Panc1 (cell line): Measurements from ENCODE around the gene KLHL3. TPM values are rescaled to one million over a fixed set of nuclear protein-coding genes. Genes with fewer than 3 reads are reported as not detected.

Experiments used
- ATAC-seq: fragments of 200-7000 bp; cut with Tn5 transposase; 2 replicates; pipeline ENCODE4 v1.9.1; 2020; ENCODE audit warnings: mild to moderate bottlenecking, moderate library complexity
- BruUV-seq: library from RNA; stranded (reverse); fragments of 400-500 nt; replicated peaks from 2 replicates; lab custom pipeline; 2021; lab: Mats Ljungman, UMichigan
- CTCF ChIA-PET: fragments of 300-600 bp; sonication (Branson Sonifier 250); formaldehyde crosslinking; loops from one replicate; lab custom pipeline; 2022; ENCODE audit warnings: antibody characterized with exemption; lab: Charles Lee
- POLR2A ChIA-PET: fragments of 300-600 bp; sonication (Branson Sonifier 250); formaldehyde crosslinking; loops from one replicate; lab custom pipeline; 2022; ENCODE audit warnings: antibody characterized with exemption; lab: Charles Lee
- DNase-seq: peaks from one replicate; pipeline ENCODE4 v3.0.0-alpha.2; 2010; ENCODE audit warnings: low read depth, low spot score
- H3K27ac ChIP-seq: 2 replicates; pipeline ENCODE4 v1.5.1; 2011; ENCODE audit warnings: mild to moderate bottlenecking, low read length, inconsistent platforms
- H3K27me3 ChIP-seq: fragments of 200-500 bp; sonication (Bioruptor generic); 2 replicates; pipeline ENCODE4 v1.6.0; 2014; ENCODE audit warnings: low read length, inconsistent platforms; ENCODE audit not compliant: control insufficient read depth, insufficient read depth
- H3K36me3 ChIP-seq: fragments of 200-500 bp; sonication (Bioruptor generic); 2 replicates; pipeline ENCODE4 v1.5.1; 2014; ENCODE audit warnings: inconsistent platforms, mild to moderate bottlenecking, low read length, moderate library complexity; ENCODE audit not compliant: control insufficient read depth, insufficient read depth
- H3K4me1 ChIP-seq: 2 replicates; pipeline ENCODE4 v1.5.1; 2011; ENCODE audit warnings: inconsistent platforms, mild to moderate bottlenecking, low read length, moderate library complexity; ENCODE audit not compliant: control insufficient read depth, insufficient read depth
- H3K4me3 ChIP-seq, 2 experiments: 2 replicates each; pipeline ENCODE4 v1.5.1; 2011 to 2012; ENCODE audit warnings: low read depth in 2 of 2, low read length in 2 of 2, mild to moderate bottlenecking in 2 of 2, inconsistent platforms in 1 of 2, moderate library complexity in 1 of 2
- H3K9me3 ChIP-seq: fragments of 200-500 bp; sonication (Bioruptor generic); 2 replicates; pipeline ENCODE4 v1.5.1; 2014; ENCODE audit warnings: low read depth, mild to moderate bottlenecking, inconsistent platforms, low read length, moderate library complexity; ENCODE audit not compliant: control insufficient read depth, insufficient read depth
- POLR2AphosphoS5 ChIP-seq: IDR thresholded peaks from 2 replicates; pipeline ENCODE4 v1.6.1; 2012; ENCODE audit warnings: mild to moderate bottlenecking, low read depth, low read length, moderate library complexity
- SIN3A ChIP-seq: IDR thresholded peaks from 2 replicates; pipeline ENCODE4 v1.6.1; 2012; ENCODE audit warnings: low read depth, mild to moderate bottlenecking, low read length, moderate library complexity, borderline replicate concordance; ENCODE audit not compliant: insufficient read depth
- TCF7L2 ChIP-seq: IDR thresholded peaks from 2 replicates; pipeline ENCODE4 v1.6.1; 2011; ENCODE audit warnings: mild to moderate bottlenecking, low read depth, low read length, inconsistent platforms
- in situ Hi-C: cut with HindIII; loops from 2 replicates; pipeline ENCODE4 v1.10.0; 2016; ENCODE audit warnings: low sequenced_read_pairs, low pct_unique_long_range_greater_than_20kb
- intact Hi-C: fragments of 100-400 bp; cut with micrococcal nuclease; formaldehyde crosslinking; loops from one replicate; pipeline ENCODE4 v1.10.0; 2022; ENCODE audit not compliant: unreplicated experiment
- total RNA-seq: library from RNA; stranded (reverse); gene quantifications from one replicate; pipeline ENCODE4 v1.2.1, GENCODE V29; 2021; ENCODE audit not compliant: unreplicated experiment
- TF ChIP-seq, protein P1 (sequence below): fragments of 450-650 bp; IDR thresholded peaks from 2 replicates; pipeline ENCODE4 v1.5.1; 2017; ENCODE audit warnings: mild to moderate bottlenecking
- TF ChIP-seq, protein P2 (sequence below), 2 experiments: IDR thresholded peaks; 2 replicates each; pipeline ENCODE4 v1.6.1; 2011 to 2012; ENCODE audit warnings: low read depth in 2 of 2, control low read depth in 1 of 2, low read length in 1 of 2, mild to moderate bottlenecking in 1 of 2, moderate library complexity in 1 of 2; ENCODE audit not compliant: insufficient read depth in 1 of 2

KLHL3 gene
- total RNA-seq, 1 experiment from 2014 or later: 1.9 TPM

GRCh38 chr5:137666461-137666850 is 69.4 kb downstream of the KLHL3 start:
- no peak for TF ChIP-seq SIN3A
- TF ChIP-seq, protein P1, sequence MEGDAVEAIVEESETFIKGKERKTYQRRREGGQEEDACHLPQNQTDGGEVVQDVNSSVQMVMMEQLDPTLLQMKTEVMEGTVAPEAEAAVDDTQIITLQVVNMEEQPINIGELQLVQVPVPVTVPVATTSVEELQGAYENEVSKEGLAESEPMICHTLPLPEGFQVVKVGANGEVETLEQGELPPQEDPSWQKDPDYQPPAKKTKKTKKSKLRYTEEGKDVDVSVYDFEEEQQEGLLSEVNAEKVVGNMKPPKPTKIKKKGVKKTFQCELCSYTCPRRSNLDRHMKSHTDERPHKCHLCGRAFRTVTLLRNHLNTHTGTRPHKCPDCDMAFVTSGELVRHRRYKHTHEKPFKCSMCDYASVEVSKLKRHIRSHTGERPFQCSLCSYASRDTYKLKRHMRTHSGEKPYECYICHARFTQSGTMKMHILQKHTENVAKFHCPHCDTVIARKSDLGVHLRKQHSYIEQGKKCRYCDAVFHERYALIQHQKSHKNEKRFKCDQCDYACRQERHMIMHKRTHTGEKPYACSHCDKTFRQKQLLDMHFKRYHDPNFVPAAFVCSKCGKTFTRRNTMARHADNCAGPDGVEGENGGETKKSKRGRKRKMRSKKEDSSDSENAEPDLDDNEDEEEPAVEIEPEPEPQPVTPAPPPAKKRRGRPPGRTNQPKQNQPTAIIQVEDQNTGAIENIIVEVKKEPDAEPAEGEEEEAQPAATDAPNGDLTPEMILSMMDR: no peak
- TF ChIP-seq, protein P2, sequence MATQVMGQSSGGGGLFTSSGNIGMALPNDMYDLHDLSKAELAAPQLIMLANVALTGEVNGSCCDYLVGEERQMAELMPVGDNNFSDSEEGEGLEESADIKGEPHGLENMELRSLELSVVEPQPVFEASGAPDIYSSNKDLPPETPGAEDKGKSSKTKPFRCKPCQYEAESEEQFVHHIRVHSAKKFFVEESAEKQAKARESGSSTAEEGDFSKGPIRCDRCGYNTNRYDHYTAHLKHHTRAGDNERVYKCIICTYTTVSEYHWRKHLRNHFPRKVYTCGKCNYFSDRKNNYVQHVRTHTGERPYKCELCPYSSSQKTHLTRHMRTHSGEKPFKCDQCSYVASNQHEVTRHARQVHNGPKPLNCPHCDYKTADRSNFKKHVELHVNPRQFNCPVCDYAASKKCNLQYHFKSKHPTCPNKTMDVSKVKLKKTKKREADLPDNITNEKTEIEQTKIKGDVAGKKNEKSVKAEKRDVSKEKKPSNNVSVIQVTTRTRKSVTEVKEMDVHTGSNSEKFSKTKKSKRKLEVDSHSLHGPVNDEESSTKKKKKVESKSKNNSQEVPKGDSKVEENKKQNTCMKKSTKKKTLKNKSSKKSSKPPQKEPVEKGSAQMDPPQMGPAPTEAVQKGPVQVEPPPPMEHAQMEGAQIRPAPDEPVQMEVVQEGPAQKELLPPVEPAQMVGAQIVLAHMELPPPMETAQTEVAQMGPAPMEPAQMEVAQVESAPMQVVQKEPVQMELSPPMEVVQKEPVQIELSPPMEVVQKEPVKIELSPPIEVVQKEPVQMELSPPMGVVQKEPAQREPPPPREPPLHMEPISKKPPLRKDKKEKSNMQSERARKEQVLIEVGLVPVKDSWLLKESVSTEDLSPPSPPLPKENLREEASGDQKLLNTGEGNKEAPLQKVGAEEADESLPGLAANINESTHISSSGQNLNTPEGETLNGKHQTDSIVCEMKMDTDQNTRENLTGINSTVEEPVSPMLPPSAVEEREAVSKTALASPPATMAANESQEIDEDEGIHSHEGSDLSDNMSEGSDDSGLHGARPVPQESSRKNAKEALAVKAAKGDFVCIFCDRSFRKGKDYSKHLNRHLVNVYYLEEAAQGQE (IDR thresholded peaks at IDR 0.05; ENCODE audit: insufficient read depth in 1 of 2, low read depth in 2 of 2, low read length in 1 of 2): no peak
- no peak for TF ChIP-seq POLR2AphosphoS5
- no peak for TF ChIP-seq TCF7L2
- no peak overlapping the region for H3K4me3 ChIP-seq
- intact Hi-C loops: no loop called here
- no peak overlapping the region for H3K27ac ChIP-seq
- no peaks in the 10 kb centered on the region for H3K9me3 ChIP-seq
- no peaks in the 10 kb centered on the region for H3K4me1 ChIP-seq
- POLR2A ChIA-PET: no interaction called here
- no peaks in the 10 kb centered on the region; the same call in 1 of the 2 replicates for H3K27me3 ChIP-seq
- no peak for DNase-seq
- CTCF ChIA-PET: no interaction called here
- no peaks in the 10 kb centered on the region for H3K36me3 ChIP-seq
- BruUV-seq: no TSS peak
- ATAC-seq: no peak
- in situ Hi-C loops: no loop called here

DNA sequence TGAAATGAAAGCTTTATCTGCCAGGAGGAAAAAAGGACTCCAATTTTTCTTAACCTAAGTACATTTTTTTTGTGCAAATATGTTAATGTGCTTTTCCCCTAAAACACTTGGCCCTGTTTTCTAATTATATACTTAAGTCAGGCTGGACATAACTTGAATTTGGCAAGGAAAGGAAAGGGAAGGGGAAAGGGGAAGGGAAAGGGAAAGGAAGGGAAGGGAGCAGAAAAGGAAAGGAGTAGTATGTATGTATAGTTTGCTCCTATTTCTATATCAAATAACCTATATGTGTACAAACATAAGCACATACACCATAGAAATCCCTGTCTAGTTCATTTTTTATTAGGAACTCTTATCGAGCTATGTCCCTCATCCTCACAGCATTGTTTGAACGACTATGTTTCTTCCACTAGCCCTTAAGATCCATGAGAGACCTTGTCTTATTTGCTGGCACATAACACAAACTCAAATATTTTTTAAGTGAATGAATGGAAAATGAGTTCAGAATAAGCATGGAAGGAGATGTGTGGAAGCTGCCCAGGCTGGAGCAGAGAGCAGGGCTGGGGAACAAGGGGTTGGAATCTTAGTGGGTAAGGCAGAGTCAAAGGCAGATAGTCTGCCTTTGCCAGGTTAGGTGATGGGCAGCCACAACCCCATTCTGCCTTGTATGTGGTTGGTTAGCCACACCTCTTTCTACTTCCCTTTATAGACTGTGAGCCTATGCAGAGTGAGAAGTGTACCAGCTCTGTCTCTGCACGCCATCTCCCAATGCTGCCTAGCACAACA is 70.0 kb downstream of the KLHL3 start:
- Histone ChIP-seq H3K4me1 (no peaks in the 10 kb centered on the region), H3K9me3 (no peaks in the 10 kb centered on the region), H3K27ac (no peak overlapping the region), H3K4me3 (no peak overlapping the region), H3K27me3 (no peaks in the 10 kb centered on the region; the same call in 1 of the 2 replicates), H3K36me3 (no peaks in the 10 kb centered on the region)
- ChIA-PET POLR2A (no interaction called here), CTCF (no interaction called here)
- no peak for DNase-seq
- BruUV-seq: no TSS peak
- in situ Hi-C loops (no loop called here), intact Hi-C loops (no loop called here)
- TF ChIP-seq SIN3A: no peak
- TF ChIP-seq, protein P2 (IDR thresholded peaks at IDR 0.05; ENCODE audit: insufficient read depth in 1 of 2, low read depth in 2 of 2, low read length in 1 of 2): no peak
- TF ChIP-seq, protein P1: no peak
- no peak for TF ChIP-seq TCF7L2
- TF ChIP-seq POLR2AphosphoS5: no peak
- ATAC-seq: peak; percentile 42; the same call in 1 of the 2 replicates
